Lung (tissue), 12 donors: ENCODE data around the gene PSENEN. TPM values are rescaled to one million over a fixed set of nuclear protein-coding genes. Genes with fewer than 3 reads are reported as not detected.

Experiments used
- ATAC-seq: fragments of 200-7000 bp; cut with Tn5 transposase; one replicate; pipeline ENCODE4 v1.9.1; 2020; ENCODE audit warnings: moderate number of reproducible peaks; ENCODE audit not compliant: insufficient read depth, low FRiP score
- DNase-seq, 3 donors: peaks; one replicate each; pipeline ENCODE4 v3.0.0-alpha.2; 2013 to 2017
- H3K27ac ChIP-seq, 2 donors: one replicate each; pipeline ENCODE4 v1.5.1; 2013; ENCODE audit warnings: mild to moderate bottlenecking in 2 of 2, moderate library complexity in 2 of 2, control low read depth in 1 of 2, inconsistent platforms in 1 of 2, low read depth in 1 of 2, low read length in 1 of 2
- H3K27me3 ChIP-seq, 3 donors: one replicate each; pipeline ENCODE4 v1.5.1; 2013; ENCODE audit warnings: low read length in 2 of 3; ENCODE audit not compliant: control insufficient read depth in 3 of 3, insufficient read depth in 3 of 3
- H3K36me3 ChIP-seq, 4 donors: one replicate each; pipeline ENCODE4 v1.5.1; 2013; ENCODE audit warnings: low read length in 4 of 4, mild to moderate bottlenecking in 1 of 4, moderate library complexity in 1 of 4; ENCODE audit not compliant: control insufficient read depth in 4 of 4, insufficient read depth in 4 of 4
- H3K4me1 ChIP-seq, 5 donors: one replicate each; pipeline ENCODE4 v1.5.1; 2013; ENCODE audit warnings: low read length in 5 of 5, mild to moderate bottlenecking in 2 of 5, moderate library complexity in 1 of 5; ENCODE audit not compliant: control insufficient read depth in 5 of 5, insufficient read depth in 5 of 5
- H3K4me3 ChIP-seq: one replicate; pipeline ENCODE4 v1.5.1; 2013; ENCODE audit warnings: mild to moderate bottlenecking, control low read depth, moderate library complexity
- H3K9ac ChIP-seq, 2 donors: one replicate each; pipeline ENCODE4 v1.5.1; 2013; ENCODE audit warnings: low read length in 2 of 2, control low read depth in 1 of 2; ENCODE audit not compliant: insufficient read depth in 1 of 2
- H3K9me3 ChIP-seq, 4 donors: one replicate each; pipeline ENCODE4 v1.5.1; 2013; ENCODE audit warnings: low read length in 3 of 4, mild to moderate bottlenecking in 1 of 4, moderate library complexity in 1 of 4; ENCODE audit not compliant: control insufficient read depth in 4 of 4, insufficient read depth in 3 of 4
- CTCF ChIP-seq: IDR thresholded peaks from 2 replicates; pipeline ENCODE4 v1.5.1; 2012; ENCODE audit warnings: mild to moderate bottlenecking; ENCODE audit errors: control extremely low read depth, extremely low read depth
- WGBS, 2 donors: extraction: QIAGEN DNeasy Blood & Tissue Kit; methylation state at CpG; one replicate each; pipeline ENCODE4 v1.1.7; 2013; 5-methylcytosine and 5-hydroxymethylcytosine counted together
- polyA plus RNA-seq, 2 donors: library from polyadenylated mRNA; stranded (reverse); fragments of 200-250 nt; gene quantifications; one replicate each; pipeline ENCODE4 v1.2.1, GENCODE V29; 2013
- total RNA-seq, 2 donors: library from RNA; depleted of rRNA in 1 of 2; stranded (reverse); fragments of >200 nt in 1 of 2; gene quantifications; one replicate each; pipeline ENCODE4 v1.2.1, GENCODE V29; 2014 to 2021
- donor health status: control.
- donor health status: control.
- donor health status: Bipolar disorder and iron deficiency.
- donor health status: healthy.
- donor health status: DM: yes; HTN: yes; CAD: no.

PSENEN gene
- total and polyA plus RNA-seq, 4 donors: 36.8 to 196 (median 107) TPM

- Histone ChIP-seq H3K9ac (no peak within 1 kb of the TSS), H3K4me1 (peaks cover 0 to 30% (median 8%) of the 10 kb centered on the region in 5 donors), H3K4me3 (no peak within 1 kb of the TSS), H3K36me3 (peaks cover 3 to 19% (median 10%) of the 10 kb centered on the region in 4 donors), H3K9me3 (no peaks in the 10 kb centered on the region), H3K27me3 (no peaks in the 10 kb centered on the region), H3K27ac (peak within 1 kb of the TSS in 1 of 2 donors; percentile 69)
- TF ChIP-seq CTCF: no peak
- ATAC-seq (no peak), DNase-seq (no peak)
- WGBS, 2 donors: 24 to 58% methylated on average over 9 of the region's 9 CpGs
These were observed 3.2 kb upstream of the PSENEN start, which contains the start of gene IGFLR1 for GRCh38 chr19:35742121-35742724. Gene IGFLR1 (minus strand): TSS chr19:35742452. CDS start chr19:35741180, 1,272 bp downstream.

GRCh38 chr19:35743640-35744429, 1.6 kb upstream of the PSENEN start:
- H3K4me1 ChIP-seq: peaks cover 0 to 33% (median 8%) of the 10 kb centered on the region in 5 donors
- DNase-seq (no peak), ATAC-seq (no peak)
- no peak overlapping the region for H3K4me3 ChIP-seq
- H3K27me3 ChIP-seq: no peaks in the 10 kb centered on the region
- no peaks in the 10 kb centered on the region for H3K9me3 ChIP-seq
- peaks cover 0 to 9% (median 3%) of the 10 kb centered on the region in 4 donors for H3K36me3 ChIP-seq
- no peak for TF ChIP-seq CTCF
- peak overlapping the region in 1 of 2 donors; percentile 99 for H3K27ac ChIP-seq
- 88 to 89% methylated on average over 19 of the region's 19 CpGs for WGBS, 2 donors
- H3K9ac ChIP-seq: no peak overlapping the region

- Histone ChIP-seq H3K27ac (peak overlapping the region; percentile 90 to 99), H3K36me3 (peaks cover 0 to 9% (median 2%) of the 10 kb centered on the region in 4 donors), H3K9me3 (no peaks in the 10 kb centered on the region), H3K4me3 (peak overlapping the region; percentile 75), H3K4me1 (peaks cover 0 to 38% (median 13%) of the 10 kb centered on the region in 5 donors), H3K27me3 (no peaks in the 10 kb centered on the region), H3K9ac (peak overlapping the region; percentile 66 to 89)
- peak; percentile 20 for TF ChIP-seq CTCF
- WGBS, 2 donors: 8 to 10% methylated on average over 31 to 41 of the region's 41 CpGs
- DNase-seq (peak; percentile 96 to 98 (median 97)), ATAC-seq (peak; percentile 76)
These were observed 772 bp upstream of the PSENEN start for GRCh38 chr19:35744430-35745327.
